Gastrocnemius medialis (tissue), 4 donors: Measurements from ENCODE around the gene DYRK1B. TPM values are rescaled to one million over a fixed set of nuclear protein-coding genes. Genes with fewer than 3 reads are reported as not detected.
A peak's percentile ranks its signal among the peaks of the same experiment; 100 is the strongest.

Experiments used
- ATAC-seq, 2 donors: fragments of 150-250 bp; one replicate each; pipeline ENCODE4 v1.9.1; 2016
- DNase-seq, 2 donors: peaks; one replicate each; pipeline ENCODE4 v3.0.0-alpha.2; 2019
- H3K27ac ChIP-seq, 4 donors: fragments of 200-600 bp; sonication (generic); 1 replicate in 1 of 4; 2 replicates in 3 of 4; pipeline ENCODE4 v1.5.1; 2016 to 2018; ENCODE audit warnings: mild to moderate bottlenecking in 2 of 4, moderate library complexity in 1 of 4
- H3K27me3 ChIP-seq, 3 donors: fragments of 200-600 bp; sonication (generic) in 2 of 3; 1 replicate in 1 of 3; 2 replicates in 2 of 3; pipeline versions ENCODE4 v1.5.1 to v1.6.0; 2016 to 2019; ENCODE audit warnings: mild to moderate bottlenecking in 1 of 3, moderate library complexity in 1 of 3
- H3K36me3 ChIP-seq, 2 donors: fragments of 200-600 bp; sonication (generic) in 1 of 2; one replicate each; pipeline ENCODE4 v1.5.1; 2017 to 2018
- H3K4me1 ChIP-seq, 2 donors: fragments of 200-600 bp; sonication (generic) in 1 of 2; one replicate each; pipeline ENCODE4 v1.5.1; 2016 to 2017; ENCODE audit warnings: mild to moderate bottlenecking in 2 of 2
- H3K4me3 ChIP-seq, 4 donors: fragments of 200-600 bp; sonication (generic) in 3 of 4; 1 replicate in 1 of 4; 2 replicates in 3 of 4; pipeline ENCODE4 v1.5.1; 2016 to 2019; ENCODE audit warnings: mild to moderate bottlenecking in 2 of 4
- H3K9me3 ChIP-seq, 3 donors: fragments of 200-600 bp; sonication (generic) in 2 of 3; 1 replicate in 1 of 3; 2 replicates in 2 of 3; pipeline ENCODE4 v1.5.1; 2016 to 2019
- POLR2A ChIP-seq, 2 donors: fragments of 450-650 bp; IDR thresholded peaks; one replicate each; pipeline ENCODE4 v1.6.1; 2017; ENCODE audit warnings: antibody characterized with exemption in 2 of 2, mild to moderate bottlenecking in 2 of 2, moderate library complexity in 2 of 2
- in situ Hi-C, 4 donors: fragments of 200-750 bp; cut with MboI; loops; one replicate each; pipeline versions ENCODE4 v1.15.0 to v1.8.0; 2017; ENCODE audit warnings: low sequenced_read_pairs in 4 of 4
- intact Hi-C: fragments of 100-400 bp; cut with DNase I; formaldehyde crosslinking; loops from one replicate; pipeline ENCODE4 v1.15.1; 2023; ENCODE audit warnings: low total_unique reads
- total RNA-seq, 4 donors: library from RNA; depleted of rRNA; stranded (reverse); fragments of >200 nt; gene quantifications; one replicate each; pipeline versions ENCODE4 v1.1.0 to v1.2.3, GENCODE V29; 2016
- TF ChIP-seq, protein P1 (sequence below), 5 experiments: fragments of 450-650 bp in 3 of 5; fragments of 200-600 bp in 2 of 5; sonication (generic) in 2 of 5; IDR thresholded peaks in 4 of 5; conservative IDR thresholded peaks in 1 of 5; 1 replicate in 4 of 5; 2 replicates in 1 of 5; pipeline ENCODE4 v1.5.1; 2016 to 2019; ENCODE audit warnings: antibody characterized with exemption in 5 of 5, mild to moderate bottlenecking in 3 of 5, moderate library complexity in 3 of 5

DYRK1B gene
- total RNA-seq, 4 donors from 2014 or later: 39.6 to 68.7 (median 61.8) TPM

DNA sequence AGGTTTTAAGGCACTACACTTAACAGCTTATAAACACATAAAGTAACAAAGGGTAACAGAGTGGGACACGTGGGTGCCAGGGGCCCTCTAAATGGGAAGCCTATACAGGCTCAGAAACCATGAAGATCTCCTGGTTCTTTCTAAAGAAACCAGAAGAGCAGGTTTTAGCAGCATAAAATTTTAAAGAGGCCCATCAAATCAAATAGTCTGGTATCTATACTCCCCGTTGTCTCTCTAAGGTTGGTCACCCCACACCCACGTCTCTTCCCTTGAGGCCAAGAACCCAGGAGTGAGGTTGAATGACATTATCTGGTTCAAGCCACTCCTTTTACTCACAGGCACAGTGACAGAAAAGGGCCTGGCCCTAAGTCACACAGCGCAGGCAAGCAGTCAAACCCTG lies 4.6 kb upstream of the DYRK1B start:
- in situ Hi-C loops: loop anchor here in 2 of 4 donors (25.0 kb wide), 2 partner anchors 301 to 401 kb away; partner anchors contain the start of genes RPS16 (in 2 of the 2), SUPT5H (in 2 of the 2), EID2 (in 1 of the 2) and EID2B (in 1 of the 2)
- H3K36me3 ChIP-seq: peaks cover 0 to 53% of the 10 kb centered on the region in 2 donors

DNA sequence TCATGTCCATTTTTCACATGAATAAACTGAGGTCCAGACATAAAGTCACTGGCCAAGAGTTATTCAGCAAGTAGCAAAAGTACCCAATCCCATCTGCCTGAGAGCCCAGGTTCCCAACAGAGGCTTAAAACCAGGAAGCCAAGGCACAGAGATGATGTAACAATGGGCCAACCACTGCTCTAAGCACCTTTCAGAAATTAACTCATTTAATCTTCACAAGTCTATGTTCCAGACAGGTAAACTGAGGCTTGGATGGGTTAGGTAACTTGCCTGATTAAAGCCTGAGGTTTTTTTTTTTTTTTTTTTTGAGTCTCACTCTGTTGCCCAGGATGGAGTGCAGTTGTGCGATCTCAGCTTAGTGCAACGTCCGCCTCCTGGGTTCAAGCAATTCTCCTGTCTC lies 4.0 kb upstream of the DYRK1B start:
- intact Hi-C loops: loop anchor here (10.0 kb wide), 2 partner anchors 423 to 627 kb away; partner anchors contain the start of genes BLVRB, PLEKHG2 and SPTBN4
- ATAC-seq (no peak), DNase-seq (no peak)
- Histone ChIP-seq H3K9me3 (no peaks in the 10 kb centered on the region), H3K27me3 (no peaks in the 10 kb centered on the region), H3K4me3 (no peak overlapping the region), H3K36me3 (peaks cover 0 to 53% of the 10 kb centered on the region in 2 donors), H3K4me1 (peaks cover 20 to 26% of the 10 kb centered on the region in 2 donors), H3K27ac (no peak overlapping the region)
- TF ChIP-seq POLR2A (IDR thresholded peaks at IDR 0.05): no peak
- TF ChIP-seq, protein P1, sequence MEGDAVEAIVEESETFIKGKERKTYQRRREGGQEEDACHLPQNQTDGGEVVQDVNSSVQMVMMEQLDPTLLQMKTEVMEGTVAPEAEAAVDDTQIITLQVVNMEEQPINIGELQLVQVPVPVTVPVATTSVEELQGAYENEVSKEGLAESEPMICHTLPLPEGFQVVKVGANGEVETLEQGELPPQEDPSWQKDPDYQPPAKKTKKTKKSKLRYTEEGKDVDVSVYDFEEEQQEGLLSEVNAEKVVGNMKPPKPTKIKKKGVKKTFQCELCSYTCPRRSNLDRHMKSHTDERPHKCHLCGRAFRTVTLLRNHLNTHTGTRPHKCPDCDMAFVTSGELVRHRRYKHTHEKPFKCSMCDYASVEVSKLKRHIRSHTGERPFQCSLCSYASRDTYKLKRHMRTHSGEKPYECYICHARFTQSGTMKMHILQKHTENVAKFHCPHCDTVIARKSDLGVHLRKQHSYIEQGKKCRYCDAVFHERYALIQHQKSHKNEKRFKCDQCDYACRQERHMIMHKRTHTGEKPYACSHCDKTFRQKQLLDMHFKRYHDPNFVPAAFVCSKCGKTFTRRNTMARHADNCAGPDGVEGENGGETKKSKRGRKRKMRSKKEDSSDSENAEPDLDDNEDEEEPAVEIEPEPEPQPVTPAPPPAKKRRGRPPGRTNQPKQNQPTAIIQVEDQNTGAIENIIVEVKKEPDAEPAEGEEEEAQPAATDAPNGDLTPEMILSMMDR (IDR thresholded peaks at IDR 0.05 in 4 of 5, conservative IDR thresholded peaks at IDR 0.05 in 1 of 5): no peak
- in situ Hi-C loops: loop anchor here in 2 of 4 donors (25.0 kb wide), 2 partner anchors 301 to 401 kb away; partner anchors contain the start of genes RPS16 (in 2 of the 2), SUPT5H (in 2 of the 2), EID2 (in 1 of the 2) and EID2B (in 1 of the 2)

More for the DNA sequence above, 4.6 kb upstream of the DYRK1B start:
- Histone ChIP-seq H3K4me1 (peaks cover 21 to 26% of the 10 kb centered on the region in 2 donors), H3K27ac (no peak overlapping the region), H3K27me3 (no peaks in the 10 kb centered on the region), H3K4me3 (no peak overlapping the region), H3K9me3 (no peaks in the 10 kb centered on the region)
- intact Hi-C loops: loop anchor here (10.0 kb wide), 2 partner anchors 424 to 626 kb away; partner anchors contain the start of genes BLVRB, PLEKHG2 and SPTBN4
- no peak for TF ChIP-seq POLR2A (IDR thresholded peaks at IDR 0.05)
- TF ChIP-seq, protein P1 (IDR thresholded peaks at IDR 0.05 in 4 of 5, conservative IDR thresholded peaks at IDR 0.05 in 1 of 5): no peak
- DNase-seq (no peak), ATAC-seq (no peak)

DNA sequence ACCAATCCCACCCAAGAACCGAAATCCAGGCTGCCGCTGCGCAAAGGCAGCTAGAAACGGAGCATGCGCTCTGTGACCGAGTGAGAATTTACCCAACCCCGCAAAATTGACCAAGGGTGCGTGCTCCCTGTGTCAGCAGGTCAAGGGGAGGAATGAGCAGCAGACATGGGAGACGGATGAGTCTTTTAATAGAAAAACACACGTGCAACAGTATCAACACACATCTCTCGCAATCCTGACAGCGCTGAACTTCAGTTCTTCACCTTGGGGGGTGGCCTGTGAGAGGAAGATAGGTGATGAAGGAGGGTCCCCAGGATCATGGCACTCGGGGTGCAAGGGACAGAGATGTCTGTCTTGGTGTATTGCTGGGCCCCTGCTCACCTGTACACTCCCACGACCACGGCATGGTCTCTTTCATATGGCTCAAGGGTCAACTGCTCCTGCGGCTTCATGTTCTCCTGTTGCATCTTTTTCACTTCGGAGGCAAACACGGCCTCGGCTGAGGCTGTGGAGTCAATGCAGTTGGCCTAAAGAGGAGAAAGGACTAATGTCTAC lies 402 bp upstream of the DYRK1B start:
- DNase-seq (no peak), ATAC-seq (no peak)
- intact Hi-C loops: loop anchor here (1.0 to 10.0 kb wide), 3 partner anchors 31 to 630 kb away; partner anchors contain the start of genes BLVRB, PLEKHG2 and SPTBN4
- Histone ChIP-seq H3K9me3 (no peaks in the 10 kb centered on the region), H3K4me1 (peaks cover 19 to 31% of the 10 kb centered on the region in 2 donors), H3K27ac (peak overlapping the region; percentile 90 to 99 (median 94)), H3K4me3 (peak overlapping the region; percentile 32 to 97 (median 80)), H3K36me3 (peaks cover 0 to 66% of the 10 kb centered on the region in 2 donors), H3K27me3 (no peaks in the 10 kb centered on the region)
- in situ Hi-C loops: loop anchor here in 2 of 4 donors (25.0 kb wide), 2 partner anchors 297 to 397 kb away; partner anchors contain the start of genes RPS16 (in 2 of the 2), SUPT5H (in 2 of the 2), EID2 (in 1 of the 2) and EID2B (in 1 of the 2)
- no peak for TF ChIP-seq POLR2A (IDR thresholded peaks at IDR 0.05)
- TF ChIP-seq, protein P1 (IDR thresholded peaks at IDR 0.05 in 4 of 5, conservative IDR thresholded peaks at IDR 0.05 in 1 of 5): no peak

DNA sequence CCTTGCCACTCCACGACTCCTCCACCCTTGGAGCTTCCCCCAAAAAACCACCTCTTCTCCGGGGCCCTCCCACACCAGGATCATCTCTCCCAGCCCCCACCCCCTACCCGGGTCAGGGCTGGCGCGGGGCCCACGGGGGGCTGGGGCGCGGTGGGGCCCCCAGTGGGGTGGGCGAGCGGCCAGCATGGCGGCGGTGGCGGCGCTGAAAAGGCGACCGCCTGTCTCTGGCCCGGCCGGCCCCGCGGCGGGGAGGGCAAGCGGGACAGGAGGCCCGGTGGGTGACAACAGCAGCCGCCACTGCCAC lies 850 bp downstream of the DYRK1B start:
- intact Hi-C loops (loop anchor here (10.0 kb wide), 2 partner anchors 418 to 632 kb away; partner anchors contain the start of genes BLVRB, PLEKHG2 and SPTBN4), in situ Hi-C loops (loop anchor here in 2 of 4 donors (25.0 kb wide), 2 partner anchors 296 to 396 kb away; partner anchors contain the start of genes RPS16 (in 2 of the 2), SUPT5H (in 2 of the 2), EID2 (in 1 of the 2) and EID2B (in 1 of the 2))
- peak overlapping the region; percentile 70 to 97 (median 80) for H3K4me3 ChIP-seq
- peaks cover 23 to 39% of the 10 kb centered on the region in 2 donors for H3K4me1 ChIP-seq
- peak overlapping the region; percentile 90 to 99 (median 94) for H3K27ac ChIP-seq
- ATAC-seq (no peak), DNase-seq (no peak)
- TF ChIP-seq POLR2A (IDR thresholded peaks at IDR 0.05): peak; percentile 79 to 83
- TF ChIP-seq, protein P1 (IDR thresholded peaks at IDR 0.05 in 4 of 5, conservative IDR thresholded peaks at IDR 0.05 in 1 of 5): no peak
- no peaks in the 10 kb centered on the region for H3K27me3 ChIP-seq
- peaks cover 0 to 66% of the 10 kb centered on the region in 2 donors for H3K36me3 ChIP-seq
- H3K9me3 ChIP-seq: no peaks in the 10 kb centered on the region
